Measurements from ENCODE around the gene OR6P1.

Gene OR6P1

DNA sequence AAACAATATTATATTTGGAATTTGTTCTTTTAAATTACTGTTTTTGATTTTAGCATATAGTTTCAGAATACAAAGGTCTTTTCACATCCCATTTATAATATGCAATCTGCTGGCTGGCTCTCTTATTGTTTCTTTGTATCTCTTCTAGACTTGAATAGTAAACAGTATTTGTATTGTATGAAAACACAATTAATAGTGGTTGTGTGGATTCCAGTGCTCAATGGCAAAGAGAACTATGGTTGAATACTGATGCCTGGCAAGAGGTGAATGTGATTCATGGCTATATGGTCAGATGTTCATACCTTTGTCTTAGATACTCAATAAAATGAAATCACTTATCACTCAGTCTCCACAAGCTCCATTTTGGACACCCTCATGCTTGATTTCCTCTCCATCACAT is 53.4 kb downstream of the OR6P1 start:
- DNase-seq (ENCODE audit: low read depth) = no peak

Measured in stimulated activated CD8-positive, alpha-beta memory T cell treated with anti-CD3 and anti-CD28 coated beads, Interleukin-15, amount 100 ng/mL, for 24 hours (primary cell).